Testis (tissue), 5 donors: ENCODE results near the gene MPRIP. TPM values are rescaled to one million over a fixed set of nuclear protein-coding genes. Genes with fewer than 3 reads are reported as not detected.
"Not testable (repeated sequence)": the region's sequence is repeated elsewhere in the genome, so short reads cannot be mapped to it uniquely, and the experiment has no call there.

Experiments
- DNase-seq: peaks from one replicate; pipeline ENCODE4 v3.0.0-alpha.2; 2019
- H3K27ac ChIP-seq, 2 donors: fragments of 200-600 bp; sonication (generic); one replicate each; pipeline ENCODE4 v1.5.1; 2019
- H3K27me3 ChIP-seq: fragments of 200-600 bp; sonication (generic); one replicate; pipeline ENCODE4 v1.5.1; 2019
- H3K36me3 ChIP-seq: fragments of 200-600 bp; sonication (generic); one replicate; pipeline ENCODE4 v1.5.1; 2017; ENCODE audit warnings: low read depth; ENCODE audit errors: missing control alignments
- H3K4me1 ChIP-seq: fragments of 200-600 bp; sonication (generic); one replicate; pipeline ENCODE4 v1.5.1; 2019
- H3K4me3 ChIP-seq, 2 donors: fragments of 200-600 bp; sonication (generic); one replicate each; pipeline ENCODE4 v1.5.1; 2017 to 2019
- H3K9me3 ChIP-seq: fragments of 200-600 bp; sonication (generic); one replicate; pipeline ENCODE4 v1.5.1; 2017
- CTCF ChIP-seq, 3 experiments: fragments of 450-650 bp in 2 of 3; fragments of 200-600 bp in 1 of 3; sonication (generic) in 1 of 3; IDR thresholded peaks; one replicate each; pipeline ENCODE4 v1.5.1; 2016 to 2019; ENCODE audit warnings: antibody characterized with exemption in 3 of 3, mild to moderate bottlenecking in 2 of 3, moderate library complexity in 1 of 3
- POLR2A ChIP-seq: fragments of 450-650 bp; IDR thresholded peaks from one replicate; pipeline ENCODE4 v1.6.1; 2017; ENCODE audit warnings: antibody characterized with exemption, mild to moderate bottlenecking, moderate library complexity
- WGBS, 2 donors: methylation state at CpG; one replicate each; pipeline ENCODE4 v1.1.5; 2018; 5-methylcytosine and 5-hydroxymethylcytosine counted together
- intact Hi-C: fragments of 100-400 bp; cut with DNase I; formaldehyde crosslinking; loops from one replicate; pipeline ENCODE4 v1.15.1; 2023; ENCODE audit warnings: low total_unique reads
- long read RNA-seq, 2 donors: transcript quantifications; one replicate each; lab custom pipeline, GENCODE V29; 2026
- polyA plus RNA-seq: library from polyadenylated mRNA; stranded (reverse); fragments of 350-450 nt; fragmentation: Illumina TruSeq; extraction: RNeasy Lipid Tissue Mini Kit (QIAGEN cat#74804); gene quantifications from one replicate; pipeline ENCODE4 v1.2.3, GENCODE V29; 2014; ENCODE audit warnings: low read depth, low replicate concordance; ENCODE audit not compliant: insufficient read depth
- total RNA-seq, 2 donors: library from RNA; depleted of rRNA; stranded (reverse); fragments of >200 nt; gene quantifications; one replicate each; pipeline ENCODE4 v1.2.3, GENCODE V29; 2016

Gene MPRIP, protein sequence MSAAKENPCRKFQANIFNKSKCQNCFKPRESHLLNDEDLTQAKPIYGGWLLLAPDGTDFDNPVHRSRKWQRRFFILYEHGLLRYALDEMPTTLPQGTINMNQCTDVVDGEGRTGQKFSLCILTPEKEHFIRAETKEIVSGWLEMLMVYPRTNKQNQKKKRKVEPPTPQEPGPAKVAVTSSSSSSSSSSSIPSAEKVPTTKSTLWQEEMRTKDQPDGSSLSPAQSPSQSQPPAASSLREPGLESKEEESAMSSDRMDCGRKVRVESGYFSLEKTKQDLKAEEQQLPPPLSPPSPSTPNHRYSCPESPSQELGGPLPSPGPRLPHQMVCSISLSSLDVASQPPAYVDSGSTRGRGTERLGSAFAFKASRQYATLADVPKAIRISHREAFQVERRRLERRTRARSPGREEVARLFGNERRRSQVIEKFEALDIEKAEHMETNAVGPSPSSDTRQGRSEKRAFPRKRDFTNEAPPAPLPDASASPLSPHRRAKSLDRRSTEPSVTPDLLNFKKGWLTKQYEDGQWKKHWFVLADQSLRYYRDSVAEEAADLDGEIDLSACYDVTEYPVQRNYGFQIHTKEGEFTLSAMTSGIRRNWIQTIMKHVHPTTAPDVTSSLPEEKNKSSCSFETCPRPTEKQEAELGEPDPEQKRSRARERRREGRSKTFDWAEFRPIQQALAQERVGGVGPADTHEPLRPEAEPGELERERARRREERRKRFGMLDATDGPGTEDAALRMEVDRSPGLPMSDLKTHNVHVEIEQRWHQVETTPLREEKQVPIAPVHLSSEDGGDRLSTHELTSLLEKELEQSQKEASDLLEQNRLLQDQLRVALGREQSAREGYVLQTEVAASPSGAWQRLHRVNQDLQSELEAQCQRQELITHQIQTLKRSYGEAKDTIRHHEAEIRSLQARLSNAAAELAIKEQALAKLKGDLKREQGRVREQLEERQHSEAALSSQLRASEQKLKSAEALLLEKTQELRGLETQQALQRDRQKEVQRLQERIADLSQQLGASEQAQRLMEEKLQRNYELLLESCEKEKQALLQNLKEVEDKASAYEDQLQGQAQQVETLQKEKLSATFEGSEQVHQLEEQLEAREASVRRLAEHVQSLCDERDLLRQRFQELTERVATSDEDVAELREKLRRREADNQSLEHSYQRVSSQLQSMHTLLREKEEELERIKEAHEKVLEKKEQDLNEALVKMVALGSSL (N-terminal part only)
- 100 to 1,000 TPM; 304 to 337 TPM for total RNA-seq
- polyA plus RNA-seq: 191 TPM
- long read RNA-seq, donor 1, full-length matches to known transcripts: 7 of 65 reads
- long read RNA-seq, donor 1, partial matches to known transcripts: 58 of 65 reads
- long read RNA-seq, donor 1, other reads (novel, unspliced or antisense): 0 of 65 reads
- long read RNA-seq, donor 2, full-length matches to known transcripts: 2 of 83 reads
- long read RNA-seq, donor 2, partial matches to known transcripts: 81 of 83 reads
- long read RNA-seq, donor 2, other reads (novel, unspliced or antisense): 0 of 83 reads

- Histone ChIP-seq H3K36me3 (no peaks in the 10 kb centered on the region), H3K4me3 (peak within 1 kb of the TSS; percentile 79 to 83), H3K9me3 (no peaks in the 10 kb centered on the region), H3K27me3 (no peaks in the 10 kb centered on the region), H3K4me1 (peaks cover 29% of the 10 kb centered on the region), H3K27ac (peak within 1 kb of the TSS; percentile 80 to 85)
- WGBS, 2 donors: 0 to 1% methylated on average over 21 to 25 of the region's 67 CpGs
- DNase-seq: no peak
- TF ChIP-seq CTCF (IDR thresholded peaks at IDR 0.05) (no peak), POLR2A (no peak)
- intact Hi-C loops: no loop called here
These were observed at the start of gene MPRIP for GRCh38 chr17:17042384-17042736. Gene MPRIP (plus strand): TSS chr17:17042457. CDS start chr17:17042849, 392 bp downstream.

DNA sequence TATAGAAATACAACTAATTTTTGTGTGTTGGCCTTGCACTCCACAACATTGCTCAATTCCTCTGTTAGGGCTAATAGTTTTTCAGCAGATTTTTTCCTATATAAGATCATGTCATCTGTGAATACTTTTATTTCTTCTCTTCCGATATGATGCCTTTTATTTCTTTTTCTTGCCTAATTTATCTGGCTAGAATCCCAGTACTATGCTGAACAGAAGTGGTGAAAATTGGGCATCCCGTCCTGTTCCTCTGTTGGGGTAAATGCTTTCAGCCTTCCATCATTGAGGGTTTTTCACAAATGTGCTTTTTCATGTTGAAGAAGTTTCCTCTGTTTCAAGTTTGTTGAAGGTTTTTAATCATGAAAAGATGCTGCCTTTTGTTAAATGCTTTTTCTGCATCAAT, 47.6 kb upstream of the MPRIP start:
- 86 to 95% methylated on average over 2 of the region's 2 CpGs for WGBS, 2 donors
- H3K27ac ChIP-seq: no peak overlapping the region
- intact Hi-C loops: no loop called here
- H3K36me3 ChIP-seq: no peaks in the 10 kb centered on the region
- no peak overlapping the region for H3K4me3 ChIP-seq
- TF ChIP-seq CTCF (IDR thresholded peaks at IDR 0.05): no peak
- TF ChIP-seq POLR2A: no peak
- H3K27me3 ChIP-seq: no peaks in the 10 kb centered on the region
- no peaks in the 10 kb centered on the region for H3K9me3 ChIP-seq
- DNase-seq: no peak
- H3K4me1 ChIP-seq: no peaks in the 10 kb centered on the region

DNA sequence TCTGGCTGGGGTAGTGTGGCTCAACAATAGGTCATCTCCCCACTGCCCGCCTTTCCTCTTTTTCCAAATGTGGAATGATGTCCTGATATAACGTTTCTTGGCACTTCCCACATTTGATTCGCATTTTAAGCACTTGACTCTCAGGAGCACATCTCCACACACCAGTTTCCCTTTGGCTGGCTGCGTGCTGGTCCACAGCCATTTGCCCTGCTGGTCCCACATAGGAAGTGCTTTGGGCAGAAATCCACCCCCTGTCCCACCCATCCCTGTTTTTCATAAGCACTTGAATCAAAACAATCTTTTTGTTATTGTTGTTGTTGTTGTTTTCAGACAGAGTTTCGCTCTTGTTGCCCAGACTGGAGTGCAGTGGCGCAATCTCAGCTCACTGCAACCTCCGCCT, 46.3 kb upstream of the MPRIP start:
- Histone ChIP-seq H3K27ac (no peak overlapping the region), H3K9me3 (no peaks in the 10 kb centered on the region), H3K4me3 (no peak overlapping the region), H3K4me1 (no peaks in the 10 kb centered on the region), H3K27me3 (no peaks in the 10 kb centered on the region), H3K36me3 (no peaks in the 10 kb centered on the region)
- DNase-seq: no peak
- intact Hi-C loops: no loop called here
- no peak for TF ChIP-seq CTCF (IDR thresholded peaks at IDR 0.05)
- TF ChIP-seq POLR2A: no peak
- WGBS, 2 donors: 89 to 94% methylated on average over 7 of the region's 7 CpGs

DNA sequence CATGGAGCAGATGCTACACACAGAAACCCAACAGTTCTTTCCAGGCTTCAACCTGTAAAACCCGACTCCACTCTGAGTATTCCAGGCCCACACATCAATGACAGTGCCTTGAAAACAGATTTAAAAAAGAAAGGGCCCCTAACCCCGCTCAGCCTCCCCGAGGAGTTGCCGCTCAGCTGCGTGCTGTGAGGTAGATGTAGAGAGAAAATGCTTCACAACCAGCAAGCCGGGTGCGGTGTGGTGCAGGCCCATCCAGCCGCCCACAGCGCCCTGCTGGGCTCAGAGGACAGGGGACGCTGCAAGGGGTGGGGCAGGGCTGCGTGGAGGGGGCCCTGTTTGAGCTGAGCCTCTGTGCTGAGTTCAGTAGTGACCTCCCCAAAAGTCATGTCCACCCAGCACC, 45.5 kb upstream of the MPRIP start:
- H3K36me3 ChIP-seq, DNase-seq, H3K27ac ChIP-seq, intact Hi-C loops, H3K4me3 ChIP-seq, H3K27me3 ChIP-seq, H3K9me3 ChIP-seq, H3K4me1 ChIP-seq: not testable (repeated sequence)
- WGBS, 2 donors: 89 to 90% methylated on average over 11 of the region's 11 CpGs
